ENCODE results near the gene HEMK1.

Gene HEMK1

GRCh38 chr3:50570508-50571279 lies 1.4 kb downstream of the HEMK1 start:
- TF ChIP-seq ZFX (IDR thresholded peaks at IDR 0.05) = no peak
- no peak for TF ChIP-seq CTCF (conservative IDR thresholded peaks at IDR 0.05)
- H3K27ac ChIP-seq = no peak overlapping the region

GRCh38 chr3:50571486-50571885 lies 2.2 kb downstream of the HEMK1 start:
- TF ChIP-seq ZFX (IDR thresholded peaks at IDR 0.05) = no peak
- no peak for TF ChIP-seq CTCF (conservative IDR thresholded peaks at IDR 0.05)
- no peak overlapping the region for H3K27ac ChIP-seq

- TF ChIP-seq ZFX (IDR thresholded peaks at IDR 0.05) = no peak
- TF ChIP-seq CTCF (conservative IDR thresholded peaks at IDR 0.05) = peak; percentile 78
- no peak overlapping the region for H3K27ac ChIP-seq
Measured at GRCh38 chr3:50572158-50572557, 2.8 kb downstream of the HEMK1 start.

GRCh38 chr3:50572801-50573371 lies 3.6 kb downstream of the HEMK1 start:
- H3K27ac ChIP-seq = no peak overlapping the region

GRCh38 chr3:50573566-50574443 lies 4.5 kb downstream of the HEMK1 start:
- no peak overlapping the region for H3K27ac ChIP-seq
- no peak for TF ChIP-seq ZFX (IDR thresholded peaks at IDR 0.05)
- no peak for TF ChIP-seq CTCF (conservative IDR thresholded peaks at IDR 0.05)

More at GRCh38 chr3:50572801-50573371, 3.6 kb downstream of the HEMK1 start:
- TF ChIP-seq CTCF (conservative IDR thresholded peaks at IDR 0.05) (no peak), ZFX (IDR thresholded peaks at IDR 0.05) (no peak)

GRCh38 chr3:50574444-50574831 lies 5.1 kb downstream of the HEMK1 start:
- no peak overlapping the region for H3K27ac ChIP-seq
- no peak for TF ChIP-seq ZFX (IDR thresholded peaks at IDR 0.05)
- TF ChIP-seq CTCF (conservative IDR thresholded peaks at IDR 0.05) = no peak

GRCh38 chr3:50575372-50575771 lies 6.0 kb downstream of the HEMK1 start:
- TF ChIP-seq CTCF (conservative IDR thresholded peaks at IDR 0.05) = no peak
- no peak for TF ChIP-seq ZFX (IDR thresholded peaks at IDR 0.05)
- no peak overlapping the region for H3K27ac ChIP-seq
